BE2C (cell line): ENCODE results near the gene S100A3.

Experiments
- DNase-seq: peaks from one replicate; pipeline ENCODE4 v3.0.0-alpha.2; 2020
- H3K27me3 ChIP-seq: fragments of 250-450 bp; sonication (Bioruptor Pico); 2 replicates; pipeline ENCODE4 v1.5.1; 2020; ENCODE audit warnings: mild to moderate bottlenecking
- H3K36me3 ChIP-seq: fragments of 250-450 bp; sonication (Bioruptor Pico); 2 replicates; pipeline ENCODE4 v1.5.1; 2020; ENCODE audit warnings: mild to moderate bottlenecking
- H3K4me1 ChIP-seq: fragments of 250-450 bp; sonication (Bioruptor Pico); 2 replicates; pipeline ENCODE4 v1.5.1; 2020
- H3K4me3 ChIP-seq: 2 replicates; pipeline ENCODE4 v1.5.1; 2011; ENCODE audit warnings: low read depth, low read length
- H3K9me3 ChIP-seq: fragments of 250-450 bp; sonication (Bioruptor Pico); 2 replicates; pipeline ENCODE4 v1.5.1; 2020
- TF ChIP-seq, protein P1 (sequence below): IDR thresholded peaks from 2 replicates; pipeline ENCODE4 v1.5.1; 2012; ENCODE audit warnings: mild to moderate bottlenecking, low read depth, low read length

Gene S100A3

GRCh38 chr1:153505576-153505975 is 43.5 kb downstream of the S100A3 start:
- TF ChIP-seq, protein P1, sequence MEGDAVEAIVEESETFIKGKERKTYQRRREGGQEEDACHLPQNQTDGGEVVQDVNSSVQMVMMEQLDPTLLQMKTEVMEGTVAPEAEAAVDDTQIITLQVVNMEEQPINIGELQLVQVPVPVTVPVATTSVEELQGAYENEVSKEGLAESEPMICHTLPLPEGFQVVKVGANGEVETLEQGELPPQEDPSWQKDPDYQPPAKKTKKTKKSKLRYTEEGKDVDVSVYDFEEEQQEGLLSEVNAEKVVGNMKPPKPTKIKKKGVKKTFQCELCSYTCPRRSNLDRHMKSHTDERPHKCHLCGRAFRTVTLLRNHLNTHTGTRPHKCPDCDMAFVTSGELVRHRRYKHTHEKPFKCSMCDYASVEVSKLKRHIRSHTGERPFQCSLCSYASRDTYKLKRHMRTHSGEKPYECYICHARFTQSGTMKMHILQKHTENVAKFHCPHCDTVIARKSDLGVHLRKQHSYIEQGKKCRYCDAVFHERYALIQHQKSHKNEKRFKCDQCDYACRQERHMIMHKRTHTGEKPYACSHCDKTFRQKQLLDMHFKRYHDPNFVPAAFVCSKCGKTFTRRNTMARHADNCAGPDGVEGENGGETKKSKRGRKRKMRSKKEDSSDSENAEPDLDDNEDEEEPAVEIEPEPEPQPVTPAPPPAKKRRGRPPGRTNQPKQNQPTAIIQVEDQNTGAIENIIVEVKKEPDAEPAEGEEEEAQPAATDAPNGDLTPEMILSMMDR, result no peak
- Histone ChIP-seq H3K4me3 (no peak overlapping the region), H3K27me3 (no peaks in the 10 kb centered on the region), H3K36me3 (no peaks in the 10 kb centered on the region), H3K4me1 (peaks cover 19% of the 10 kb centered on the region), H3K9me3 (no peaks in the 10 kb centered on the region)
- DNase-seq, result no peak

GRCh38 chr1:153503766-153504165 is 45.3 kb downstream of the S100A3 start:
- TF ChIP-seq, protein P1, result no peak

DNA sequence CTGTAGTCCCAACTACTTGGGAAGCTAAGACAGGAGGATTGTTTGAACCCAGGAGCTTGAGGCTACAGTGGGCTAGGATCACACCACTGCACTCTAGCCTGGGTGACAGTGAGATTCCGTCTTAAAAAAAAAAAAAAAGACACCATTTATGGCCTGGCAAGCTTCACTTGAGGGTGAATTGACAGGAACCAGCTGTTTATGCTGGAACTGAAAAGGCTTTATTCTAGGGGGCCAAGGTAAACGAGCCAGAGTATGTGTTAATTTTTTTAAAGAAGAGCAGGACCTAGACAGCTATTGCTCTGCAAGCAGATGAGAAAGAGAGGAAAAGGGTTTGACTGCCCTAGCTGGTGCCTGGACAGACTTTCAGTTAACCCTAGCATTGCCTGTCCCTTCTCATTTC is 50.3 kb downstream of the S100A3 start:
- H3K4me1 ChIP-seq, result peaks cover 29% of the 10 kb centered on the region
- H3K36me3 ChIP-seq, result no peaks in the 10 kb centered on the region
- no peak overlapping the region for H3K4me3 ChIP-seq
- no peaks in the 10 kb centered on the region for H3K9me3 ChIP-seq
- no peak for DNase-seq
- H3K27me3 ChIP-seq, result no peaks in the 10 kb centered on the region
- TF ChIP-seq, protein P1, result no peak

More at GRCh38 chr1:153503766-153504165, 45.3 kb downstream of the S100A3 start:
- no peaks in the 10 kb centered on the region for H3K9me3 ChIP-seq
- peaks cover 19% of the 10 kb centered on the region for H3K4me1 ChIP-seq
- DNase-seq, result no peak
- H3K4me3 ChIP-seq, result no peak overlapping the region
- H3K27me3 ChIP-seq, result no peaks in the 10 kb centered on the region
- no peaks in the 10 kb centered on the region for H3K36me3 ChIP-seq
